PFSK-1 (cell line): ENCODE measurements around the gene TNFRSF13B.

Experiments
- FOXP2 ChIP-seq: optimal IDR thresholded peaks from 2 replicates; pipeline ENCODE3; 2011; ENCODE audit warnings: borderline replicate concordance, control low read depth, inconsistent platforms; ENCODE audit not compliant: insufficient read depth; ENCODE audit errors: extremely low read length, extremely low read depth
- POLR2AphosphoS5 ChIP-seq: IDR thresholded peaks from 2 replicates; pipeline ENCODE4 v1.6.1; 2012; ENCODE audit warnings: low read depth, mild to moderate bottlenecking, control low read depth, low read length, moderate library complexity
- REST ChIP-seq, 2 experiments: IDR thresholded peaks; 2 replicates each; pipeline versions ENCODE4 v1.6.1 to v1.8.0; 2011 to 2012; ENCODE audit warnings: low read depth in 2 of 2, low read length in 2 of 2, control low read depth in 1 of 2, inconsistent platforms in 1 of 2, mild to moderate bottlenecking in 1 of 2, moderate library complexity in 1 of 2; ENCODE audit not compliant: insufficient read depth in 1 of 2
- SIN3A ChIP-seq: IDR thresholded peaks from 2 replicates; pipeline ENCODE4 v1.6.1; 2012; ENCODE audit warnings: mild to moderate bottlenecking, low read length, moderate library complexity, borderline replicate concordance; ENCODE audit not compliant: insufficient read depth
- TAF1 ChIP-seq: IDR thresholded peaks from 2 replicates; pipeline ENCODE4 v1.6.1; 2012; ENCODE audit warnings: low read length, control low read depth, borderline replicate concordance; ENCODE audit not compliant: insufficient read depth

TNFRSF13B gene

DNA sequence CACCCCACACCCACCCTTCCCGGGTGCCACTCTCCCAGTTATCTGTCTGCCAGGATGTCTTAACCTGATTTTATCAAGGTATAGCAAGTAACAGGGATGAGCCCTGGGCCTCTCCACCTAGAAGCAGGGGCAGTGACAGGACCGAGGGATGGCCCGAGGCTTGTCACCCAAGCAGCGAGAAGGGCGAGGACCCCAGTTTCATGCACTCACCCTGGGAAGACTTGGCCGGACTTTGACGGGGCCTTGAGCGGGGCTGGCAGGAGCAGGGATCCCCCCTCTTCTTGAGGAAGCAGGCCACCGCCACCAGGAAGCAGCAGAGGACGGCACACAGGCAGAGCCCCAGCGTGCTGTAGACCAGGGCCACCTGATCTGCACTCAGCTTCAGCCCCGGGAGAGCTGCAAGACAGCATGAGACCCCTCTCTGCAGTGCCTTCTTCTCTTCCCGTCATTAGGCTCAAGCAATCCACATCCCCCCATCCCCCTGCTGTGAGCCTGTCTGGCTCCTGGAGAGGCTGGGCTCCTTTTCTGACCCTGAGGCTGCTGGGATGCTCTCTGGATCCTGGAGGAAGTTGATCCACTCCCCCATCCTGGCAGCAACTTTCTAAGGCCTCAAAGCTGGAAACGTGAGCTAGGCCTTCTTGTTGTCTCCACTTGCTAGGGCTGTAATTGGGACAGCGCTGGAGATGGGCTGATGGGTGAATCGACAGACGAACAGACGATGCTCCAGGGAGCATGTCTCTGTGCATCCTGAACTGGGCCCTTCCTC lies 31.6 kb downstream of the TNFRSF13B start:
- TF ChIP-seq POLR2AphosphoS5 (no peak), SIN3A (no peak), TAF1 (no peak), REST (IDR thresholded peaks at IDR 0.05; ENCODE audit: insufficient read depth in 1 of 2, low read depth in 2 of 2, low read length in 2 of 2) (no peak), FOXP2 (no peak)

DNA sequence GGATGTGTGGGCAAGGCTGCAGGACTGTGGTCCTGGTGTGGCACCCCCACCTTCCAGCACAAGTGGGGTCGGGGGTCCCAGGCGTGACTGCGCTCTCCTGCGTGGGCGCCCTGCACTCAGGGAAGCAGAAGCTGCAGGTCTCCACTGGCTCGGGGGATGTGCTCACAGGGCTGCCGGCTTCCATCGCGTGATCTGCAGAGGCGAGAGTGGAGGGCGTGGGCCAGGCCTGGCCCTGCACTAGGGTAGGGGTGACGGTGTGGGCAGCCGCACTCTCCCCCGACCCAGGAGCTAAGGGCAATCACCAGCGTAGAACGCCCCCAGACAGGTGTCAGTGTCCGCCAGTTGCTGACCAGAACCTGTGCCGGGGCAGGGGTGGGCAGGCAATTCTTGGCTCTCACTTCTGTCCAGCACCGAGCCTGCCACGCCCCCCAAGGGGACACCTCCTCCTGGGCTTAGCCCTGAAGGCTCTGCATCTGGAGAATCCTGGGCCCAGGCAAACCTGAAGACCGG lies 32.3 kb downstream of the TNFRSF13B start:
- TF ChIP-seq TAF1 (no peak), SIN3A (no peak), POLR2AphosphoS5 (no peak), REST (IDR thresholded peaks at IDR 0.05; ENCODE audit: insufficient read depth in 1 of 2, low read depth in 2 of 2, low read length in 2 of 2) (no peak), FOXP2 (no peak)

DNA sequence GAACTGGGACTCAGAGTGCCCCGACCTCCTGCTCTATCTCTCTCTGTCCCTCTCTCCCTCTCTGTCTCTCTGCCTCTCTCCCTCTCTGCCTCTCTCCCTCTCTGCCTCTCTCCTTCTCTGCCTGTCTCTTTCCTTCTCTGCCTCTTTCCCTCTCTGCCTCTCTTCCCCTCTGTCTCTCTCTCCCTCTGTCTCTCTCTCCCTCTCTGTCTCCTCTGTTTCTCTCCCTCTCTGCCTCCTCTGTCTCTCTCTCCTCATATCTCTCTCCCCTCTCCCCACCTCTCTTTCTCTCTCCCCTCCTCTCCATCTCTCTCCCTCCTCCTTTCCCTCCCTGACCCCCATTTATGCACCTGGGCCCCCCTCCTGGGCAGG lies 32.7 kb downstream of the TNFRSF13B start:
- TF ChIP-seq TAF1 (no peak), POLR2AphosphoS5 (no peak), FOXP2 (no peak), REST (IDR thresholded peaks at IDR 0.05; ENCODE audit: insufficient read depth in 1 of 2, low read depth in 2 of 2, low read length in 2 of 2) (no peak), SIN3A (no peak)

DNA sequence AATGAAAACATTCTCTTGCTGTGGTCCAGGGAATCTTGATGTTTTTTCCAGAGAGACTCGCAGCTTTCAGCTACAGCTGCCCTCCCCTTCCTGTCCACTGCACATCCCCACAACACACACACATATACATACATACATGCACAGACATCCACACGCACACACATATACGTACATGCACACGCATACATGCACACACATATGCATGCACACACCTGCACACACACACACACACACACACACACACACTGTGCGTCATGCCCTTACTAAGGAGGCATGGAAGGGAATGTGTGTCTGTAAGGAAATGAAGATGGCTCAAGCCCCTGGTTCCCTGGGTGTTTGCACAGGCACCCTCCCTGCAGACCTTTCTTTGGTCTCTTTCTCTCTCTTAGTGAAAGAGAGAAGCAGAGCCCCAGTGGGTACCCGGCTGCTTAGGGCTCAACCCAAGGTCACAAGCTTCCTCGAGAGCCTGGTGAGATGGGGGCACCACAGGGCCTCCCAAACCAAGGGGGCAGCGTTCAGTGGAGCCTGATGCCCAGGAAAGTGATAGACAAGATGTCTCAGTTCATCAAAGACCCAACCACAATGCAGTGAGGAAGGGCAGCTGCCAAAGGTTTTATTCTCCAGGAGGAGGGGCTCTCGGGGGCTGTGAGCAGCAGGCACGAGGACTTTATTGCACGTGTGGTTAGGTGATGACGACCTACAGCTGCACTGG lies 33.3 kb downstream of the TNFRSF13B start:
- TF ChIP-seq SIN3A = no peak

DNA sequence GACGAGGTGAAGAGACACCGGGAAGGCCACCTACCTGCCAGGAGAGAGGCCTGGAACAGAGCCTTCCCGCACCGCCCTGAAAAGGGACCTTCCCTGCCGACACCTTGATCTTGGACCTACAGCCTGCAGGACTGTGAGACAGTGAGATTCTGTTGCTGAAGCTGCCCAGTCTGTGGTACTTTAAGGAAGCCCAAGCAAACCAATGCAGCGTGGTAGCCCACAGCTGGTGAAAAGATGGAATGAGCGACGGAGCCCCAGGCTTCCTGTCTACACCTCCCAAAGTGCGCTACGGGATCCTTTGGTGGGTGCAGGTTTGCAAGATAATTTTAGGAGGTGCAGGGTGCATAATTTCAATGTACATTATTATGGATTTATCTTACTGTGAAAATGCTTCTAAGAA lies 33.9 kb downstream of the TNFRSF13B start:
- no peak for TF ChIP-seq FOXP2
- no peak for TF ChIP-seq POLR2AphosphoS5
- TF ChIP-seq TAF1 = no peak
- no peak for TF ChIP-seq REST (IDR thresholded peaks at IDR 0.05; ENCODE audit: insufficient read depth in 1 of 2, low read depth in 2 of 2, low read length in 2 of 2)
- TF ChIP-seq SIN3A = no peak
